Common myeloid progenitor, CD34-positive (primary cell): ENCODE data around the gene MNT.

Experiments
- CTCF ChIA-PET: fragments of 350-600 bp; sonication (Branson Sonifier 250); formaldehyde crosslinking; loops from one replicate; lab custom pipeline; 2021; ENCODE audit warnings: antibody characterized with exemption; lab: Charles Lee
- POLR2A ChIA-PET: fragments of 350-600 bp; sonication (Branson Sonifier 250); formaldehyde crosslinking; loops from one replicate; lab custom pipeline; 2021; ENCODE audit warnings: antibody characterized with exemption; lab: Charles Lee
- DNase-seq, 3 donors: peaks; one replicate each; pipeline versions ENCODE4 v3.0.0 to v3.0.0-alpha.2; 2013
- H3K27ac ChIP-seq, 2 experiments: 1 replicate in 1 of 2; 2 replicates in 1 of 2; pipeline ENCODE4 v1.7.0; 2013; ENCODE audit warnings: inconsistent platforms in 2 of 2, low read length in 2 of 2, mild to moderate bottlenecking in 2 of 2, low read depth in 1 of 2, moderate library complexity in 1 of 2; ENCODE audit not compliant: severe bottlenecking in 2 of 2, insufficient read depth in 1 of 2, poor library complexity in 1 of 2
- H3K27me3 ChIP-seq, 5 experiments: replicated peaks in 2 of 5; 1 replicate in 3 of 5; 2 replicates in 2 of 5; pipeline versions ENCODE4 v1.6.1 to v1.7.0; 2013; ENCODE audit warnings: low read length in 4 of 5, mild to moderate bottlenecking in 2 of 5, moderate library complexity in 2 of 5, inconsistent platforms in 1 of 5; ENCODE audit not compliant: insufficient read depth in 5 of 5, control insufficient read depth in 4 of 5
- H3K36me3 ChIP-seq, 4 experiments: 1 replicate in 2 of 4; 2 replicates in 2 of 4; pipeline versions ENCODE4 v1.6.1 to v1.7.0; 2013; ENCODE audit warnings: low read length in 3 of 4, control low read depth in 1 of 4, mild to moderate bottlenecking in 1 of 4; ENCODE audit not compliant: control insufficient read depth in 4 of 4, insufficient read depth in 4 of 4
- H3K4me1 ChIP-seq, 4 experiments: 1 replicate in 3 of 4; 2 replicates in 1 of 4; pipeline versions ENCODE4 v1.6.1 to v1.7.1; 2013; ENCODE audit warnings: low read length in 3 of 4, mild to moderate bottlenecking in 3 of 4, control low read depth in 1 of 4, inconsistent platforms in 1 of 4, moderate library complexity in 1 of 4; ENCODE audit not compliant: control insufficient read depth in 4 of 4, insufficient read depth in 4 of 4; ENCODE audit errors: control extremely low read depth in 1 of 4
- H3K4me3 ChIP-seq, 7 experiments: 1 replicate in 4 of 7; 2 replicates in 3 of 7; pipeline versions ENCODE4 v1.5.1 to v1.7.0; 2013; ENCODE audit warnings: mild to moderate bottlenecking in 7 of 7, low read length in 6 of 7, moderate library complexity in 6 of 7, inconsistent platforms in 2 of 7, low read depth in 2 of 7, control low read depth in 1 of 7; ENCODE audit not compliant: insufficient read depth in 4 of 7, control insufficient read depth in 1 of 7; ENCODE audit errors: extremely low read depth in 1 of 7
- H3K9me3 ChIP-seq, 5 experiments: 1 replicate in 4 of 5; 2 replicates in 1 of 5; pipeline versions ENCODE4 v1.6.1 to v1.7.1; 2013; ENCODE audit warnings: low read length in 4 of 5, mild to moderate bottlenecking in 2 of 5, inconsistent platforms in 1 of 5, low read depth in 1 of 5, moderate library complexity in 1 of 5; ENCODE audit not compliant: control insufficient read depth in 4 of 5, insufficient read depth in 2 of 5; ENCODE audit errors: control extremely low read depth in 1 of 5
- WGBS: methylation state at CpG from one replicate; pipeline ENCODE4 v1.1.5; 2013; ENCODE audit not compliant: insufficient coverage; 5-methylcytosine and 5-hydroxymethylcytosine counted together

Gene MNT

DNA sequence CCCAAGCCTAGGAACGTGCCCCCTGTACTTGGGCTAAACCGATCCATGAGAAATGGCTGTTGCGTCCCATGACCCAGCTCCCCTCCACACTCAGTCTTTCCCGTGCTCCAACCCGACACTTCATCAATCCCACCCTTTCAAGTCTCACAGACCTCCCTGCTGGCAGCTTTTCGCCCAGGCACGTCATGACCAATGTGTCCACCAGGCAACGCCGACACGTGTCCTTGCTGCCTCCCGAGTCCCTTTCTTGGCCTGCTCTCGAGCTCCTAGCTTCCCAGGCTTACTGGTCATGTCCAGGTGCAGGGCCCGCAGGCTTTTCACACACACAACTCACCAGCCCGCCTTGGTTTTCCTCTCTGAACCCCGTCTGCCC, 12.2 kb downstream of the MNT start:
- Histone ChIP-seq H3K9me3 (no peaks in the 10 kb centered on the region), H3K36me3 (peaks cover 8 to 47% (median 25%) of the 10 kb centered on the region in 4 experiments), H3K27me3 (no peaks in the 10 kb centered on the region), H3K27ac (no peak overlapping the region), H3K4me1 (peaks cover 10 to 29% (median 27%) of the 10 kb centered on the region in 4 experiments), H3K4me3 (no peak overlapping the region)
- peak in 2 of 3 donors; percentile 46 to 55 for DNase-seq
- CTCF ChIA-PET: interaction anchor here (1.4 to 18.5 kb wide), 2 partner anchors 19 to 32 kb away, joined by 4 to 311 read pairs; no protein-coding TSS in a partner anchor
- WGBS: 96% methylated on average over 15 of the region's 15 CpGs
- POLR2A ChIA-PET: no interaction called here

GRCh38 chr17:2388020-2388682, 12.7 kb downstream of the MNT start:
- Histone ChIP-seq H3K27ac (no peak overlapping the region), H3K4me1 (peaks cover 10 to 27% (median 22%) of the 10 kb centered on the region in 4 experiments), H3K27me3 (no peaks in the 10 kb centered on the region), H3K36me3 (peaks cover 8 to 47% (median 25%) of the 10 kb centered on the region in 4 experiments), H3K9me3 (no peaks in the 10 kb centered on the region), H3K4me3 (no peak overlapping the region)
- no peak for DNase-seq
- POLR2A ChIA-PET: no interaction called here
- WGBS: 94% methylated on average over 21 of the region's 21 CpGs
- CTCF ChIA-PET: interaction anchor here (1.2 to 18.5 kb wide), 3 partner anchors 19 to 32 kb away, joined by 3 to 311 read pairs (median 4); no protein-coding TSS in a partner anchor

DNA sequence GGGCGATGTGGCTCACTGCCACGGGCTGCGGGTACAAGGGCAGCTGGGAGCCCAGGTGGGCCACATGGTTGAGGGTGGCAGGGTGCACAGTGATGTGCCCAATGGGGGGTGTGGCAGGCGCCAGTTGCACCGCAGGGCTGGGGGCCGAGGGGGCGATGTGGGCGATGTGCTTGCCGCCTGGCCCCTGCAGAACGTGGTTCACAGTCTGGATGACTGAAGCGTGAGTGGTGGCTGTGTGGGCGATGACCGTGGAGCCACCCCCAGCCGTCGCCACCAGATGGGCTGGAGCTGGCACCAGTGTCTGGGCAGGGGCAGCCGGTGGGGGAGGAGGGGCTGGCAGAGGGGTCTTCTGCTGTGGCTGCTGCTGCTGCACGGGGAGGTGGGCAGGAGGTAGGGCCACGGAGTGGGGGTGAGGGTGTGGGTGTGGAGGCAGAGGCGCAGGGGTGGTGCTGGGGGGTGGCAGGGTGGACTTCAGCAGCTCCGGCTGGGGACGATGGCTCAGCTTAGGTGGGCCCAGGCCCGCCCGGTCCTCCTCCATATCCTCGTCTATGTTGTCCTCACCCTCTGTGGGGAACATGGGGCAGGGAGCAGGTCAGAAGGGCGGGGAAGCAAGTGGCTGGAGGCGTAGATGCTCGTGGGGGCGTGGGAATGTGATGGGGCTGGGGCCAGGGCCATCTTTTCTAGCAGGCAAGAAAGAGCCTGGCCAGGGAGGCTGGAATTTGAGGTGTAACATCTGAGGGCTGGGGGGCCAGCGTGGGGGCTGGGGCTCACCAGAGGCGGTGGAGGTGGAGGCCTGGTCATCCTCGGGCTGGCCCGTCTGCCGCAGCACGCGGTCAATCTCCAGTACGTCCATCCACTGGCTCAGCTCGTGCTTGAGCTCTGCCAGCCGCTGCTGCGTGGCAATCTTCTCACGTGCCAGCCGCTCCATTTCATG, 13.5 kb downstream of the MNT start:
- no peak overlapping the region for H3K27ac ChIP-seq
- H3K4me3 ChIP-seq: no peak overlapping the region
- WGBS: 98% methylated on average over 31 of the region's 41 CpGs
- POLR2A ChIA-PET: no interaction called here
- DNase-seq: no peak
- CTCF ChIA-PET: interaction anchor here (1.2 to 18.5 kb wide), 3 partner anchors 20 to 33 kb away, joined by 3 to 311 read pairs (median 4); no protein-coding TSS in a partner anchor
- peaks cover 10 to 25% (median 22%) of the 10 kb centered on the region in 4 experiments for H3K4me1 ChIP-seq
- H3K36me3 ChIP-seq: peaks cover 8 to 47% (median 25%) of the 10 kb centered on the region in 4 experiments
- no peaks in the 10 kb centered on the region for H3K27me3 ChIP-seq
- no peaks in the 10 kb centered on the region for H3K9me3 ChIP-seq

GRCh38 chr17:2386400-2387085, 14.3 kb downstream of the MNT start:
- H3K27me3 ChIP-seq: no peaks in the 10 kb centered on the region
- ChIA-PET POLR2A (no interaction called here), CTCF (interaction anchor here (0.6 to 18.5 kb wide), 2 partner anchors 20 to 34 kb away, joined by 3 to 311 read pairs; no protein-coding TSS in a partner anchor)
- no peaks in the 10 kb centered on the region for H3K9me3 ChIP-seq
- no peak overlapping the region for H3K27ac ChIP-seq
- peaks cover 4 to 18% (median 14%) of the 10 kb centered on the region in 4 experiments for H3K4me1 ChIP-seq
- no peak for DNase-seq
- H3K36me3 ChIP-seq: peaks cover 8 to 47% (median 28%) of the 10 kb centered on the region in 4 experiments
- H3K4me3 ChIP-seq: no peak overlapping the region
- 97% methylated on average over 17 of the region's 22 CpGs for WGBS

DNA sequence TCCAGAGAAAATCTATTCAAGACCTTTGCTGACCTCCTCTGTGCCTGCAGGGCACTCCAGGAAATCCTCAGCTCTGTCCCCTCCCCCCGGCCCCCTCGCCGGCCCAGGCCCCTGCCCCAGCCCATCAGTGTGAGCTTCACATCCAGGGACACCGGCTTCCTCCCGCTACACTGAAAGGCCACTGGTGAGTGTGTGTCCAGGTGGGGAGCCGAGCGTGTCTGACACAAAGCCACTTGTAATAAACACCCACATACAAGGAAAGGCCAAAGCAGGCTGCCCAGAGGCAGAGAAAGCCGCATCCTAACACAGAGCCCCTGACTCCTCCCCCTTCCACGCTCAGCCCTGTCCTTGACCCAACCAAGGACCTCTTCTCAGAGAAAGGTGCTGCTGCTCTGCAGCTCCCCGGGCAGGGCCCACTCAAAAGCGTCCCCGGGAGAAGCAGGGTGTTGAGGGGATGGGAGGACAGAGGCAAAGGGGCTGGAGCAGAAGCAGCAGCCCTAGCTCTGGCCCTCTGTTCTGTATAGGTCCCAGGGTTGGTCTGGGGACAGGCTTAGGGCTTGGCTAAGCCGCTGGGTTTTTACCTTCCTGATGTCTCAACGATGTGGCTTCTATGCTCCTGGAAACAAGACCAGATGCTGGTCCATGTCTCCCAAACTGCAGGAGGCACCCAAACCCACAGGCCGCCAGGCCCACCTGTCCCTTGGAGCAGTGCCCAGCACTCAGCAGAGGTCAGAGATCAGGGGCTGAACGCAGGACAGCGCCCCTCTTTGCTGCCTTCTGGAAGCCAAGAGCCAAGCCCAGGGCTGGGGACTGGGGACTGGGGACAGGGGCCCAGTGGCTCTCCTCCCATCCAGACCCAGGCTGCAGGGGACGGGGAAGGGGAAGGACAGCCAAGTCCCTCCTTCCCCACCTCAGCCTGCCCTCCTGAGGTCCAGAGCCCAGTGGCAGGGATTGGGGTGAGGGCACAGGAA, 15.3 kb downstream of the MNT start:
- ChIA-PET CTCF (interaction anchor here (0.9 to 18.5 kb wide), 4 partner anchors 10 to 35 kb away, joined by 3 to 311 read pairs (median 26); no protein-coding TSS in a partner anchor), POLR2A (interaction anchor here (0.6 kb wide), 2 partner anchors 8 to 405 kb away, joined by 3 to 4 read pairs; no protein-coding TSS in a partner anchor)
- no peak for DNase-seq
- Histone ChIP-seq H3K9me3 (no peaks in the 10 kb centered on the region), H3K27me3 (no peaks in the 10 kb centered on the region), H3K4me1 (peaks cover 0 to 8% (median 4%) of the 10 kb centered on the region in 4 experiments), H3K4me3 (no peak overlapping the region), H3K36me3 (peaks cover 8 to 49% (median 36%) of the 10 kb centered on the region in 4 experiments), H3K27ac (no peak overlapping the region)
- WGBS: 94% methylated on average over 13 of the region's 18 CpGs
